ENCODE measurements around the gene FCHO1.

DNA sequence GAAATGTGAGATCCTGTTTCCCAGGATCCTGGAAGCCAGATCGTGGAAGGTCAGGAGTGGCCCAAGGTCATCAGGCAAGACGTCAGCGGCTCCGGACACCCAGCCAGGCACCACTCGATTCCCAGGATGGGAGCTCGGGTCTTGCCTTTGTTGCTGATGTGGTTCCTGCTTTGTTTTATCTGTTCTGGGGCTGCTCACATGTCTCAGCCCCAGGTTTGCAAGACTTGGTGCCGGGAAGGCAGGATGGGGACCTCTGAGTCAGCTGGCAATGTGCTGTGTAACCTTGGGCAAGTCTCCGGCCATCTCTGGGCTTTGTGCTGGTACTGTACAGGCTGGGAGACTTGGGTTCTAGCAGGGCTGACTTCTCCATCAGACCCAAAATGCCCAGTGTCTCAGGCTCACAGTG lies 1.4 kb upstream of the FCHO1 start:
- TF ChIP-seq, protein P1, sequence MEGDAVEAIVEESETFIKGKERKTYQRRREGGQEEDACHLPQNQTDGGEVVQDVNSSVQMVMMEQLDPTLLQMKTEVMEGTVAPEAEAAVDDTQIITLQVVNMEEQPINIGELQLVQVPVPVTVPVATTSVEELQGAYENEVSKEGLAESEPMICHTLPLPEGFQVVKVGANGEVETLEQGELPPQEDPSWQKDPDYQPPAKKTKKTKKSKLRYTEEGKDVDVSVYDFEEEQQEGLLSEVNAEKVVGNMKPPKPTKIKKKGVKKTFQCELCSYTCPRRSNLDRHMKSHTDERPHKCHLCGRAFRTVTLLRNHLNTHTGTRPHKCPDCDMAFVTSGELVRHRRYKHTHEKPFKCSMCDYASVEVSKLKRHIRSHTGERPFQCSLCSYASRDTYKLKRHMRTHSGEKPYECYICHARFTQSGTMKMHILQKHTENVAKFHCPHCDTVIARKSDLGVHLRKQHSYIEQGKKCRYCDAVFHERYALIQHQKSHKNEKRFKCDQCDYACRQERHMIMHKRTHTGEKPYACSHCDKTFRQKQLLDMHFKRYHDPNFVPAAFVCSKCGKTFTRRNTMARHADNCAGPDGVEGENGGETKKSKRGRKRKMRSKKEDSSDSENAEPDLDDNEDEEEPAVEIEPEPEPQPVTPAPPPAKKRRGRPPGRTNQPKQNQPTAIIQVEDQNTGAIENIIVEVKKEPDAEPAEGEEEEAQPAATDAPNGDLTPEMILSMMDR (IDR thresholded peaks at IDR 0.05), result no peak
- TF ChIP-seq EZH2 (IDR thresholded peaks at IDR 0.05) (no peak), EZH2phosphoT487 (IDR thresholded peaks at IDR 0.05) (no peak)

Measured in neural progenitor cell (in vitro differentiated cells).